GM23338 (cell line): ENCODE data around the gene ZNF488. TPM values are rescaled to one million over a fixed set of nuclear protein-coding genes. Genes with fewer than 3 reads are reported as not detected.

ENCODE experiments used
- ATAC-seq: fragments of 200-7000 bp; cut with Tn5 transposase; 3 replicates; pipeline ENCODE4 v1.9.1; 2020
- DNase-seq: peaks from one replicate; pipeline ENCODE4 v3.0.0-alpha.2; 2015; ENCODE audit warnings: low spot score
- H2AFZ ChIP-seq: fragments of 200-600 bp; sonication (generic); 2 replicates; pipeline ENCODE4 v1.8.0; 2016; ENCODE audit warnings: antibody characterized with exemption, mild to moderate bottlenecking, moderate library complexity
- H3F3A ChIP-seq: fragments of 200-600 bp; sonication (generic); replicated peaks from 2 replicates; pipeline ENCODE4 v1.8.0; 2017; ENCODE audit warnings: antibody characterized with exemption, mixed run types, low read depth
- H3K27ac ChIP-seq: fragments of 200-600 bp; sonication (generic); 2 replicates; pipeline ENCODE4 v1.6.1; 2016; ENCODE audit warnings: low read depth
- H3K27me3 ChIP-seq: fragments of 200-600 bp; sonication (generic); 2 replicates; pipeline ENCODE4 v1.8.0; 2016; ENCODE audit warnings: mild to moderate bottlenecking, mixed run types, moderate library complexity; ENCODE audit not compliant: insufficient read depth
- H3K36me3 ChIP-seq: fragments of 200-600 bp; sonication (generic); 2 replicates; pipeline ENCODE4 v1.8.0; 2016; ENCODE audit warnings: mild to moderate bottlenecking; ENCODE audit not compliant: insufficient read depth
- H3K4me1 ChIP-seq: fragments of 200-600 bp; sonication (generic); 2 replicates; pipeline ENCODE4 v1.8.0; 2016; ENCODE audit warnings: mild to moderate bottlenecking, moderate library complexity; ENCODE audit not compliant: insufficient read depth
- H3K4me2 ChIP-seq: fragments of 200-600 bp; sonication (generic); 2 replicates; pipeline ENCODE4 v1.7.1; 2017; ENCODE audit warnings: mixed run types
- H3K4me3 ChIP-seq: fragments of 200-600 bp; sonication (generic); 2 replicates; pipeline ENCODE4 v1.6.1; 2016; ENCODE audit warnings: mixed run types
- H3K79me2 ChIP-seq: fragments of 200-600 bp; sonication (generic); replicated peaks from 2 replicates; pipeline ENCODE4 v1.8.0; 2017; ENCODE audit warnings: mild to moderate bottlenecking; ENCODE audit not compliant: insufficient read depth
- H3K9me2 ChIP-seq: fragments of 200-600 bp; sonication (generic); 2 replicates; pipeline ENCODE4 v1.8.0; 2017; ENCODE audit not compliant: insufficient read depth
- H4K20me1 ChIP-seq: fragments of 200-600 bp; sonication (generic); replicated peaks from 2 replicates; pipeline ENCODE4 v1.8.0; 2017; ENCODE audit warnings: mild to moderate bottlenecking; ENCODE audit not compliant: insufficient read depth
- H3K27ac Mint-ChIP-seq: 2 replicates; pipeline ENCODE4 v1.8.0; 2020; ENCODE audit warnings: inconsistent platforms, mild to moderate bottlenecking, moderate library complexity, mixed read lengths
- H3K27me3 Mint-ChIP-seq: 3 replicates; pipeline ENCODE4 v1.8.0; 2022; ENCODE audit warnings: low read depth, mild to moderate bottlenecking, moderate library complexity, mixed read lengths, inconsistent platforms; ENCODE audit not compliant: insufficient read depth, poor library complexity
- H3K36me3 Mint-ChIP-seq: 3 replicates; pipeline ENCODE4 v1.8.0; 2021; ENCODE audit warnings: low read depth, mild to moderate bottlenecking, inconsistent platforms, moderate library complexity, mixed read lengths
- H3K4me1 Mint-ChIP-seq: 3 replicates; pipeline ENCODE4 v1.8.0; 2020; ENCODE audit warnings: mild to moderate bottlenecking, inconsistent platforms, mixed read lengths
- H3K4me3 Mint-ChIP-seq: 3 replicates; pipeline ENCODE4 v1.8.0; 2021; ENCODE audit warnings: moderate library complexity, mild to moderate bottlenecking, inconsistent platforms, mixed read lengths
- H3K9me3 Mint-ChIP-seq: 3 replicates; pipeline ENCODE4 v1.8.0; 2020; ENCODE audit warnings: moderate library complexity, mild to moderate bottlenecking, inconsistent platforms, mixed read lengths
- CREB1 ChIP-seq: fragments of 250-450 bp; sonication (Bioruptor Pico); IDR thresholded peaks from 2 replicates; pipeline ENCODE4 v1.5.0; 2020; ENCODE audit warnings: low read depth, mild to moderate bottlenecking, moderate library complexity
- ETS1 ChIP-seq: IDR thresholded peaks from 2 replicates; pipeline ENCODE4 v1.6.1; 2016; ENCODE audit warnings: antibody characterized with exemption
- EZH2 ChIP-seq: fragments of 200-600 bp; sonication (generic); IDR thresholded peaks from one replicate; pipeline ENCODE4 v1.8.0; 2017; ENCODE audit warnings: antibody characterized with exemption, mild to moderate bottlenecking, low read depth; ENCODE audit not compliant: unreplicated experiment
- EZH2phosphoT487 ChIP-seq: fragments of 200-600 bp; sonication (generic); IDR thresholded peaks from one replicate; pipeline ENCODE4 v1.8.1; 2018; ENCODE audit warnings: antibody characterized with exemption; ENCODE audit not compliant: unreplicated experiment
- JUNB ChIP-seq: IDR thresholded peaks from one replicate; pipeline ENCODE4 v1.6.1; 2016; ENCODE audit warnings: antibody characterized with exemption; ENCODE audit not compliant: unreplicated experiment
- NANOG ChIP-seq: IDR thresholded peaks from 2 replicates; pipeline ENCODE4 v1.6.1; 2016; ENCODE audit warnings: antibody characterized with exemption, borderline replicate concordance
- POLR2AphosphoS5 ChIP-seq: IDR thresholded peaks from 2 replicates; pipeline ENCODE4 v1.6.1; 2016; ENCODE audit warnings: antibody characterized with exemption, low read depth
- REST ChIP-seq: IDR thresholded peaks from one replicate; pipeline ENCODE4 v1.6.1; 2018; ENCODE audit warnings: antibody characterized with exemption; ENCODE audit not compliant: unreplicated experiment
- STAT1 ChIP-seq: IDR thresholded peaks from one replicate; pipeline ENCODE4 v1.6.1; 2016; ENCODE audit warnings: antibody characterized with exemption; ENCODE audit not compliant: unreplicated experiment
- ZNF114 ChIP-seq: fragments of 250-450 bp; sonication (Bioruptor Pico); IDR thresholded peaks from 2 replicates; pipeline ENCODE4 v1.5.0; 2020; ENCODE audit warnings: mild to moderate bottlenecking, moderate library complexity
- ZNF331 ChIP-seq: fragments of 250-450 bp; sonication (Bioruptor Pico); IDR thresholded peaks from 2 replicates; pipeline ENCODE4 v1.5.0; 2020; ENCODE audit warnings: low read depth, mild to moderate bottlenecking, moderate library complexity
- polyA plus RNA-seq: library from polyadenylated mRNA; unstranded; fragments of >200 nt; fragmentation: Nextera tagmentation; extraction: Ambion mirVana; gene quantifications from 2 replicates; pipeline ENCODE4 v1.2.1, GENCODE V29; 2016
- total RNA-seq: library from RNA; depleted of rRNA; stranded (reverse); fragments of >200 nt; shearing (Covaris generic); gene quantifications from 2 replicates; pipeline ENCODE4 v1.2.3, GENCODE V29; 2014
- TF ChIP-seq, protein P1 (sequence below), 2 experiments: fragments of 200-600 bp in 1 of 2; sonication (generic) in 1 of 2; conservative IDR thresholded peaks; 2 replicates each; pipeline versions ENCODE4 v1.5.1 to v1.6.1; 2016 to 2017; ENCODE audit warnings: antibody characterized with exemption in 2 of 2, low read depth in 2 of 2, mild to moderate bottlenecking in 2 of 2, moderate library complexity in 1 of 2
- TF ChIP-seq, protein P2 (sequence below): fragments of 250-450 bp; sonication (Bioruptor Pico); IDR thresholded peaks from 2 replicates; pipeline ENCODE4 v1.5.0; 2020; ENCODE audit warnings: mild to moderate bottlenecking, moderate library complexity

Gene ZNF488
- total and polyA plus RNA-seq, 2 experiments from 2014 or later = 2.5 to 5.2 TPM

- Histone ChIP-seq H3K36me3 (no peaks in the 10 kb centered on the region), H4K20me1 (no peaks in the 10 kb centered on the region), H3F3A (no peaks in the 10 kb centered on the region), H3K9me2 (no peaks in the 10 kb centered on the region), H3K79me2 (no peaks in the 10 kb centered on the region), H2AFZ (no peak overlapping the region), H3K4me3 (no peak overlapping the region), H3K27ac (no peak overlapping the region), H3K4me1 (no peaks in the 10 kb centered on the region), H3K27me3 (no peaks in the 10 kb centered on the region), H3K4me2 (no peak overlapping the region)
- ATAC-seq (no peak), DNase-seq (no peak)
- Mint-ChIP-seq H3K4me1 (peaks cover 3% of the 10 kb centered on the region), H3K36me3 (no peaks in the 10 kb centered on the region), H3K9me3 (no peaks in the 10 kb centered on the region), H3K27ac (no peak overlapping the region), H3K27me3 (peaks cover 1% of the 10 kb centered on the region), H3K4me3 (no peak overlapping the region)
- TF ChIP-seq NANOG (no peak), EZH2 (no peak), ETS1 (no peak), POLR2AphosphoS5 (no peak), ZNF331 (CRISPR knock-in tag) (no peak), STAT1 (no peak), REST (no peak), CREB1 (CRISPR knock-in tag) (no peak), ZNF114 (CRISPR knock-in tag) (no peak), JUNB (no peak), EZH2phosphoT487 (no peak)
- TF ChIP-seq, protein P1, sequence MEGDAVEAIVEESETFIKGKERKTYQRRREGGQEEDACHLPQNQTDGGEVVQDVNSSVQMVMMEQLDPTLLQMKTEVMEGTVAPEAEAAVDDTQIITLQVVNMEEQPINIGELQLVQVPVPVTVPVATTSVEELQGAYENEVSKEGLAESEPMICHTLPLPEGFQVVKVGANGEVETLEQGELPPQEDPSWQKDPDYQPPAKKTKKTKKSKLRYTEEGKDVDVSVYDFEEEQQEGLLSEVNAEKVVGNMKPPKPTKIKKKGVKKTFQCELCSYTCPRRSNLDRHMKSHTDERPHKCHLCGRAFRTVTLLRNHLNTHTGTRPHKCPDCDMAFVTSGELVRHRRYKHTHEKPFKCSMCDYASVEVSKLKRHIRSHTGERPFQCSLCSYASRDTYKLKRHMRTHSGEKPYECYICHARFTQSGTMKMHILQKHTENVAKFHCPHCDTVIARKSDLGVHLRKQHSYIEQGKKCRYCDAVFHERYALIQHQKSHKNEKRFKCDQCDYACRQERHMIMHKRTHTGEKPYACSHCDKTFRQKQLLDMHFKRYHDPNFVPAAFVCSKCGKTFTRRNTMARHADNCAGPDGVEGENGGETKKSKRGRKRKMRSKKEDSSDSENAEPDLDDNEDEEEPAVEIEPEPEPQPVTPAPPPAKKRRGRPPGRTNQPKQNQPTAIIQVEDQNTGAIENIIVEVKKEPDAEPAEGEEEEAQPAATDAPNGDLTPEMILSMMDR (conservative IDR thresholded peaks at IDR 0.05; ENCODE audit: low read depth in 2 of 2) = no peak
- TF ChIP-seq, protein P2, sequence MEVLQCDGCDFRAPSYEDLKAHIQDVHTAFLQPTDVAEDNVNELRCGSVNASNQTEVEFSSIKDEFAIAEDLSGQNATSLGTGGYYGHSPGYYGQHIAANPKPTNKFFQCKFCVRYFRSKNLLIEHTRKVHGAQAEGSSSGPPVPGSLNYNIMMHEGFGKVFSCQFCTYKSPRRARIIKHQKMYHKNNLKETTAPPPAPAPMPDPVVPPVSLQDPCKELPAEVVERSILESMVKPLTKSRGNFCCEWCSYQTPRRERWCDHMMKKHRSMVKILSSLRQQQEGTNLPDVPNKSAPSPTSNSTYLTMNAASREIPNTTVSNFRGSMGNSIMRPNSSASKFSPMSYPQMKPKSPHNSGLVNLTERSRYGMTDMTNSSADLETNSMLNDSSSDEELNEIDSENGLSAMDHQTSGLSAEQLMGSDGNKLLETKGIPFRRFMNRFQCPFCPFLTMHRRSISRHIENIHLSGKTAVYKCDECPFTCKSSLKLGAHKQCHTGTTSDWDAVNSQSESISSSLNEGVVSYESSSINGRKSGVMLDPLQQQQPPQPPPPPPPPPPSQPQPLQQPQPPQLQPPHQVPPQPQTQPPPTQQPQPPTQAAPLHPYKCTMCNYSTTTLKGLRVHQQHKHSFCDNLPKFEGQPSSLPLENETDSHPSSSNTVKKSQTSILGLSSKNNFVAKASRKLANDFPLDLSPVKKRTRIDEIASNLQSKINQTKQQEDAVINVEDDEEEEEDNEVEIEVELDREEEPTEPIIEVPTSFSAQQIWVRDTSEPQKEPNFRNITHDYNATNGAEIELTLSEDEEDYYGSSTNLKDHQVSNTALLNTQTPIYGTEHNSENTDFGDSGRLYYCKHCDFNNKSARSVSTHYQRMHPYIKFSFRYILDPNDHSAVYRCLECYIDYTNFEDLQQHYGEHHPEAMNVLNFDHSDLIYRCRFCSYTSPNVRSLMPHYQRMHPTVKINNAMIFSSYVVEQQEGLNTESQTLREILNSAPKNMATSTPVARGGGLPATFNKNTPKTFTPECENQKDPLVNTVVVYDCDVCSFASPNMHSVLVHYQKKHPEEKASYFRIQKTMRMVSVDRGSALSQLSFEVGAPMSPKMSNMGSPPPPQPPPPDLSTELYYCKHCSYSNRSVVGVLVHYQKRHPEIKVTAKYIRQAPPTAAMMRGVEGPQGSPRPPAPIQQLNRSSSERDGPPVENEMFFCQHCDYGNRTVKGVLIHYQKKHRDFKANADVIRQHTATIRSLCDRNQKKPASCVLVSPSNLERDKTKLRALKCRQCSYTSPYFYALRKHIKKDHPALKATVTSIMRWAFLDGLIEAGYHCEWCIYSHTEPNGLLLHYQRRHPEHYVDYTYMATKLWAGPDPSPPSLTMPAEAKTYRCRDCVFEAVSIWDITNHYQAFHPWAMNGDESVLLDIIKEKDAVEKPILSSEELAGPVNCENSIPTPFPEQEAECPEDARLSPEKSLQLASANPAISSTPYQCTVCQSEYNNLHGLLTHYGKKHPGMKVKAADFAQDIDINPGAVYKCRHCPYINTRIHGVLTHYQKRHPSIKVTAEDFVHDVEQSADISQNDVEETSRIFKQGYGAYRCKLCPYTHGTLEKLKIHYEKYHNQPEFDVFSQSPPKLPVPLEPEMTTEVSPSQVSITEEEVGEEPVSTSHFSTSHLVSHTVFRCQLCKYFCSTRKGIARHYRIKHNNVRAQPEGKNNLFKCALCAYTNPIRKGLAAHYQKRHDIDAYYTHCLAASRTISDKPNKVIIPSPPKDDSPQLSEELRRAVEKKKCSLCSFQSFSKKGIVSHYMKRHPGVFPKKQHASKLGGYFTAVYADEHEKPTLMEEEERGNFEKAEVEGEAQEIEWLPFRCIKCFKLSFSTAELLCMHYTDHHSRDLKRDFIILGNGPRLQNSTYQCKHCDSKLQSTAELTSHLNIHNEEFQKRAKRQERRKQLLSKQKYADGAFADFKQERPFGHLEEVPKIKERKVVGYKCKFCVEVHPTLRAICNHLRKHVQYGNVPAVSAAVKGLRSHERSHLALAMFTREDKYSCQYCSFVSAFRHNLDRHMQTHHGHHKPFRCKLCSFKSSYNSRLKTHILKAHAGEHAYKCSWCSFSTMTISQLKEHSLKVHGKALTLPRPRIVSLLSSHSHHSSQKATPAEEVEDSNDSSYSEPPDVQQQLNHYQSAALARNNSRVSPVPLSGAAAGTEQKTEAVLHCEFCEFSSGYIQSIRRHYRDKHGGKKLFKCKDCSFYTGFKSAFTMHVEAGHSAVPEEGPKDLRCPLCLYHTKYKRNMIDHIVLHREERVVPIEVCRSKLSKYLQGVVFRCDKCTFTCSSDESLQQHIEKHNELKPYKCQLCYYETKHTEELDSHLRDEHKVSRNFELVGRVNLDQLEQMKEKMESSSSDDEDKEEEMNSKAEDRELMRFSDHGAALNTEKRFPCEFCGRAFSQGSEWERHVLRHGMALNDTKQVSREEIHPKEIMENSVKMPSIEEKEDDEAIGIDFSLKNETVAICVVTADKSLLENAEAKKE = no peak
Observed at GRCh38 chr10:47332371-47332770, 51.7 kb downstream of the ZNF488 start.
